GM10266 (cell line): ENCODE measurements around the gene GPRASP1.
"Not testable (repeated sequence)": the region's sequence is repeated elsewhere in the genome, so short reads cannot be mapped to it uniquely, and the experiment has no call there.

Source experiments
- DNase-seq: peaks from one replicate; pipeline ENCODE4 v3.0.0; 2012; ENCODE audit errors: extremely low spot score
- CTCF ChIP-seq: IDR thresholded peaks from 2 replicates; pipeline ENCODE4 v1.5.1; 2012; ENCODE audit warnings: mild to moderate bottlenecking, low read depth; ENCODE audit not compliant: control insufficient read depth, insufficient read depth; ENCODE audit errors: missing control alignments

GPRASP1 gene

GRCh38 chrX:102669526-102669925, 18.2 kb downstream of the GPRASP1 start:
- DNase-seq = no peak
- TF ChIP-seq CTCF = no peak

DNA sequence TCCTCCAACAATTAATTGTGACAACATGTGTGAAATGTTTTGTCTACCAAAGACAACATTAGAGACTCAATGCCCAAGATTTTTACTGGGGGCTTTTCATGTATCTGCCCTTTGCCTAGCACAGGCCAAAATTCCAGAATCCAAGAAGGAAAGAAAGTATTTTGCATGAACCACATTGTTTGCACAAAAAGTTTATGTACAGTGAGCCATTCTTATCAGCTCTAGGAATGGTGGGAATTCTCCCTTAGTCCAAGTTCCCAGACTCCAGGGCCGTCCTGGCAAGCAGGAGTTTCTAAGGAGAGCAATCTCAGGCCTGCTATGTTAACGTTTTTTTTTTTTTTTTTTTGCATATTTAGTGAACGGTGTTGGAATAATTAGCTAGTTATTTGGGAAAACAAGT, 21.6 kb downstream of the GPRASP1 start:
- no peak for TF ChIP-seq CTCF
- no peak for DNase-seq

DNA sequence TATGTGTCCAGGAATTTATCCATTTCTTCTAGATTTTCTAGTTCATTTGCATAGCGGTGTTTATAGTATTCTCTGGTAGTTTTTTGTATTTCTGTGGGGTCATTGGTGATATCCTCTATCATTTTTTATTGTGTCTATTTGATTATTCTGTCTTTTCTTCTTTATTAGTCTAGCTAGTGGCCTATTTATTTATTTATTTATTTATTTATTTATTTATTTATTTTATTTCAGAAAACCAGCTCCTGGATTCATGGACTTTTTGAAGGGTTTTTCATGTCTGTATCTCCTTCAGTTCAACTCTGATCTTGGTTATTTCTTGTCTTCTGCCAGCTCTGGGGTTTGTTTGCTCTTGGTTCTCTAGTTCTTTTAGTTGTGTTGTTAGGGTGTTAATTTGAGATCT, 26.2 kb downstream of the GPRASP1 start:
- DNase-seq = not testable (repeated sequence)

- TF ChIP-seq CTCF = no peak
- DNase-seq = no peak
These were observed 33.7 kb downstream of the GPRASP1 start for GRCh38 chrX:102684772-102685520.

GRCh38 chrX:102694749-102695148, 43.5 kb downstream of the GPRASP1 start:
- no peak for TF ChIP-seq CTCF
- DNase-seq = no peak

GRCh38 chrX:102696306-102696705, 45.0 kb downstream of the GPRASP1 start:
- no peak for DNase-seq
- TF ChIP-seq CTCF = no peak

- TF ChIP-seq CTCF = no peak
- DNase-seq = no peak
These were observed 46.2 kb downstream of the GPRASP1 start for GRCh38 chrX:102697494-102697893.
